Vagina (tissue), 2 donors: ENCODE results near the gene BAHD1.

Source experiments
- POLR2A ChIP-seq, 2 donors: fragments of 450-650 bp; IDR thresholded peaks; one replicate each; pipeline ENCODE4 v1.6.1; 2017; ENCODE audit warnings: antibody characterized with exemption in 2 of 2, mild to moderate bottlenecking in 2 of 2, moderate library complexity in 2 of 2
- TF ChIP-seq, protein P1 (sequence below), 3 experiments: fragments of 450-650 bp in 2 of 3; fragments of 200-600 bp in 1 of 3; sonication (generic) in 1 of 3; IDR thresholded peaks; one replicate each; pipeline ENCODE4 v1.5.1; 2017 to 2019; ENCODE audit warnings: antibody characterized with exemption in 3 of 3, mild to moderate bottlenecking in 2 of 3, moderate library complexity in 2 of 3

DNA sequence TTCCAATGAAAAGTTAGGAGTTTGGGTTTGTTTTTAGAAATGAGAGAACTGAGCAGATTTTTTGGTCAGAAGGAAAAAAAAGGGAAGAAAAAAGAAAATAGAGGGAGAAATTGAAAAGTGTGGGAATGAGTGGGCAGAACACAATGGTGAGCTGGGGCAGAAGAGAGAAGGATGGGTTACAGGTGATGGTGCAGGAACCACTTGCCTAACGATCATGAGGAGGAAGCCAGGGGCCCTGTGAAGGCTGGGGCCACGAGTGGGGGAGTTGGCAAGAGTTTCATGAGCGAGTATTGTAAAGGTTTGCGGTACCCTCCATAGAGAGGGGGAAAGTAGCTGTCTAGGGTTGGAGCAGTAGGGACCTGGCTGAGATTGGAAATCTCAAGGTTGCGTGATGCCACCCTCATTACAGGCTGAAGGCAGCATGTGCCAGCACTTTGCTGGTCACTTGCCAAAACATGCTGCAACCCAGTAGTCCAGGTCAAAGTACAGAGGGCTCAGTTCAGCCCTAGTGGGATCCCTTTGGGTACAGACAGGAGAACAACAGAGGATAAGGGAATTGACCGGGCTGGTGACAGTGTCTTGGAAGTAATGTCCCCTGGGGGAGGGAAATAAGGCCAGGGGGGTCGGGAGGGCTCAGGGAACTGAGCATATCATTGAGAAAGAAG is 28.5 kb upstream of the BAHD1 start:
- TF ChIP-seq POLR2A (IDR thresholded peaks at IDR 0.05), result no peak
- TF ChIP-seq, protein P1, sequence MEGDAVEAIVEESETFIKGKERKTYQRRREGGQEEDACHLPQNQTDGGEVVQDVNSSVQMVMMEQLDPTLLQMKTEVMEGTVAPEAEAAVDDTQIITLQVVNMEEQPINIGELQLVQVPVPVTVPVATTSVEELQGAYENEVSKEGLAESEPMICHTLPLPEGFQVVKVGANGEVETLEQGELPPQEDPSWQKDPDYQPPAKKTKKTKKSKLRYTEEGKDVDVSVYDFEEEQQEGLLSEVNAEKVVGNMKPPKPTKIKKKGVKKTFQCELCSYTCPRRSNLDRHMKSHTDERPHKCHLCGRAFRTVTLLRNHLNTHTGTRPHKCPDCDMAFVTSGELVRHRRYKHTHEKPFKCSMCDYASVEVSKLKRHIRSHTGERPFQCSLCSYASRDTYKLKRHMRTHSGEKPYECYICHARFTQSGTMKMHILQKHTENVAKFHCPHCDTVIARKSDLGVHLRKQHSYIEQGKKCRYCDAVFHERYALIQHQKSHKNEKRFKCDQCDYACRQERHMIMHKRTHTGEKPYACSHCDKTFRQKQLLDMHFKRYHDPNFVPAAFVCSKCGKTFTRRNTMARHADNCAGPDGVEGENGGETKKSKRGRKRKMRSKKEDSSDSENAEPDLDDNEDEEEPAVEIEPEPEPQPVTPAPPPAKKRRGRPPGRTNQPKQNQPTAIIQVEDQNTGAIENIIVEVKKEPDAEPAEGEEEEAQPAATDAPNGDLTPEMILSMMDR (IDR thresholded peaks at IDR 0.05), result no peak
